ENCODE data around the gene NUTM2D. TPM values are rescaled to one million over a fixed set of nuclear protein-coding genes. Genes with fewer than 3 reads are reported as not detected.
"Not testable (repeated sequence)": the region's sequence is repeated elsewhere in the genome, so short reads cannot be mapped to it uniquely, and the experiment has no call there.

Gene NUTM2D
- total RNA-seq: 4.2 and 5.1 TPM in 2 replicates
- 1.9 TPM for total RNA-seq (2013)
- 2.4 and 2.8 TPM in 2 replicates for polyA plus RNA-seq
- 2.5 and 2.6 TPM in 2 replicates for polyA minus RNA-seq

GRCh38 chr10:87357444-87357843, at the start of gene NUTM2D:
TSS of gene NUTM2D (plus strand) at chr10:87357744. CDS start at chr10:87358266, 522 bp downstream.
- intact Hi-C loops (cut with micrococcal nuclease); H3K9me3 ChIP-seq (ENCODE audit: control extremely low read depth in 1 of 3, control insufficient read depth in 2 of 3, insufficient read depth in 1 of 3, low read length in 2 of 3); H3K4me1 Mint-ChIP-seq; H3K4me1 ChIP-seq (ENCODE audit: control insufficient read depth in 2 of 2, insufficient read depth in 2 of 2, low read length in 2 of 2); H4K20me1 ChIP-seq (ENCODE audit: control insufficient read depth, insufficient read depth, low read length, poor library complexity, severe bottlenecking); H2AFZ ChIP-seq (ENCODE audit: insufficient read depth, low read depth, low read length, poor library complexity, severe bottlenecking); H3K9me3 Mint-ChIP-seq (ENCODE audit: insufficient read depth); ATAC-seq (ENCODE audit: low read depth); H3K4me3 Mint-ChIP-seq; H3K27ac ChIP-seq (ENCODE audit: low read length in 2 of 2); POLR2A ChIA-PET; CTCF ChIA-PET; H3K27me3 ChIP-seq (replicated peaks in 1 of 4; ENCODE audit: control extremely low read depth in 1 of 4, control insufficient read depth in 3 of 4, insufficient read depth in 4 of 4, low read length in 3 of 4); H3K36me3 ChIP-seq (replicated peaks in 1 of 2; ENCODE audit: control extremely low read depth in 1 of 2, control insufficient read depth in 1 of 2, extremely low read depth in 1 of 2, insufficient read depth in 2 of 2, low read length in 1 of 2); H3K27ac Mint-ChIP-seq; H3K9ac ChIP-seq (ENCODE audit: low read length); H3K27me3 Mint-ChIP-seq; H3K4me2 ChIP-seq (replicated peaks; ENCODE audit: low read depth, low read length, poor library complexity, severe bottlenecking); H3K79me2 ChIP-seq (ENCODE audit: control insufficient read depth, insufficient read depth, low read length); DNase-seq; H3K4me3 ChIP-seq (ENCODE audit: control extremely low read depth in 1 of 5, extremely low read depth in 1 of 5, insufficient read depth in 1 of 5, low read depth in 2 of 5, low read length in 4 of 5): not testable (repeated sequence)
- WGBS (ENCODE audit: insufficient coverage): no CpG with 5 or more reads among the region's 3 CpGs

- H3K27me3 ChIP-seq (replicated peaks in 1 of 4; ENCODE audit: control extremely low read depth in 1 of 4, control insufficient read depth in 3 of 4, insufficient read depth in 4 of 4, low read length in 3 of 4); H3K36me3 ChIP-seq (replicated peaks in 1 of 2; ENCODE audit: control extremely low read depth in 1 of 2, control insufficient read depth in 1 of 2, extremely low read depth in 1 of 2, insufficient read depth in 2 of 2, low read length in 1 of 2); H3K27ac ChIP-seq (ENCODE audit: low read length in 2 of 2); H2AFZ ChIP-seq (ENCODE audit: insufficient read depth, low read depth, low read length, poor library complexity, severe bottlenecking); DNase-seq; H3K4me2 ChIP-seq (replicated peaks; ENCODE audit: low read depth, low read length, poor library complexity, severe bottlenecking); H3K4me3 ChIP-seq (ENCODE audit: control extremely low read depth in 1 of 5, extremely low read depth in 1 of 5, insufficient read depth in 1 of 5, low read depth in 2 of 5, low read length in 4 of 5); H3K9me3 ChIP-seq (ENCODE audit: control extremely low read depth in 1 of 3, control insufficient read depth in 2 of 3, insufficient read depth in 1 of 3, low read length in 2 of 3); H3K9me3 Mint-ChIP-seq (ENCODE audit: insufficient read depth); H3K4me1 Mint-ChIP-seq; ATAC-seq (ENCODE audit: low read depth); H3K4me1 ChIP-seq (ENCODE audit: control insufficient read depth in 2 of 2, insufficient read depth in 2 of 2, low read length in 2 of 2); CTCF ChIA-PET; H3K27me3 Mint-ChIP-seq; H3K4me3 Mint-ChIP-seq; intact Hi-C loops (cut with micrococcal nuclease); H3K9ac ChIP-seq (ENCODE audit: low read length); H4K20me1 ChIP-seq (ENCODE audit: control insufficient read depth, insufficient read depth, low read length, poor library complexity, severe bottlenecking); POLR2A ChIA-PET; H3K79me2 ChIP-seq (ENCODE audit: control insufficient read depth, insufficient read depth, low read length); H3K27ac Mint-ChIP-seq: not testable (repeated sequence)
- WGBS (ENCODE audit: insufficient coverage): no CpG with 5 or more reads among the region's 1 CpG
Measured at GRCh38 chr10:87308702-87309101, 48.8 kb upstream of the NUTM2D start.

- DNase-seq; ATAC-seq (ENCODE audit: low read depth); H3K4me1 Mint-ChIP-seq; H3K27me3 ChIP-seq (replicated peaks in 1 of 4; ENCODE audit: control extremely low read depth in 1 of 4, control insufficient read depth in 3 of 4, insufficient read depth in 4 of 4, low read length in 3 of 4); H3K4me3 Mint-ChIP-seq; H3K27ac Mint-ChIP-seq; H3K79me2 ChIP-seq (ENCODE audit: control insufficient read depth, insufficient read depth, low read length); H3K4me1 ChIP-seq (ENCODE audit: control insufficient read depth in 2 of 2, insufficient read depth in 2 of 2, low read length in 2 of 2); H3K9me3 Mint-ChIP-seq (ENCODE audit: insufficient read depth); H4K20me1 ChIP-seq (ENCODE audit: control insufficient read depth, insufficient read depth, low read length, poor library complexity, severe bottlenecking); H3K27ac ChIP-seq (ENCODE audit: low read length in 2 of 2); H3K4me2 ChIP-seq (replicated peaks; ENCODE audit: low read depth, low read length, poor library complexity, severe bottlenecking); H2AFZ ChIP-seq (ENCODE audit: insufficient read depth, low read depth, low read length, poor library complexity, severe bottlenecking); intact Hi-C loops (cut with micrococcal nuclease); H3K27me3 Mint-ChIP-seq; H3K9ac ChIP-seq (ENCODE audit: low read length); H3K9me3 ChIP-seq (ENCODE audit: control extremely low read depth in 1 of 3, control insufficient read depth in 2 of 3, insufficient read depth in 1 of 3, low read length in 2 of 3); H3K36me3 ChIP-seq (replicated peaks in 1 of 2; ENCODE audit: control extremely low read depth in 1 of 2, control insufficient read depth in 1 of 2, extremely low read depth in 1 of 2, insufficient read depth in 2 of 2, low read length in 1 of 2); POLR2A ChIA-PET; CTCF ChIA-PET; H3K4me3 ChIP-seq (ENCODE audit: control extremely low read depth in 1 of 5, extremely low read depth in 1 of 5, insufficient read depth in 1 of 5, low read depth in 2 of 5, low read length in 4 of 5): not testable (repeated sequence)
Measured at GRCh38 chr10:87309657-87310056, 47.9 kb upstream of the NUTM2D start.

GRCh38 chr10:87311521-87311920, 46.0 kb upstream of the NUTM2D start:
- POLR2A ChIA-PET; H3K79me2 ChIP-seq (ENCODE audit: control insufficient read depth, insufficient read depth, low read length); H3K4me1 ChIP-seq (ENCODE audit: control insufficient read depth in 2 of 2, insufficient read depth in 2 of 2, low read length in 2 of 2); intact Hi-C loops (cut with micrococcal nuclease); H3K9me3 ChIP-seq (ENCODE audit: control extremely low read depth in 1 of 3, control insufficient read depth in 2 of 3, insufficient read depth in 1 of 3, low read length in 2 of 3); H3K27ac ChIP-seq (ENCODE audit: low read length in 2 of 2); H4K20me1 ChIP-seq (ENCODE audit: control insufficient read depth, insufficient read depth, low read length, poor library complexity, severe bottlenecking); H3K36me3 ChIP-seq (replicated peaks in 1 of 2; ENCODE audit: control extremely low read depth in 1 of 2, control insufficient read depth in 1 of 2, extremely low read depth in 1 of 2, insufficient read depth in 2 of 2, low read length in 1 of 2); ATAC-seq (ENCODE audit: low read depth); CTCF ChIA-PET; H3K9me3 Mint-ChIP-seq (ENCODE audit: insufficient read depth); H3K9ac ChIP-seq (ENCODE audit: low read length); H3K27ac Mint-ChIP-seq; H3K4me1 Mint-ChIP-seq; H3K4me3 Mint-ChIP-seq; H3K27me3 ChIP-seq (replicated peaks in 1 of 4; ENCODE audit: control extremely low read depth in 1 of 4, control insufficient read depth in 3 of 4, insufficient read depth in 4 of 4, low read length in 3 of 4); H3K27me3 Mint-ChIP-seq; H3K4me3 ChIP-seq (ENCODE audit: control extremely low read depth in 1 of 5, extremely low read depth in 1 of 5, insufficient read depth in 1 of 5, low read depth in 2 of 5, low read length in 4 of 5); DNase-seq; H2AFZ ChIP-seq (ENCODE audit: insufficient read depth, low read depth, low read length, poor library complexity, severe bottlenecking); H3K4me2 ChIP-seq (replicated peaks; ENCODE audit: low read depth, low read length, poor library complexity, severe bottlenecking): not testable (repeated sequence)
- no CpG with 5 or more reads among the region's 1 CpG for WGBS (ENCODE audit: insufficient coverage)

Data from B cell (primary cell).